Measurements from ENCODE around the gene KIFC3. TPM values are rescaled to one million over a fixed set of nuclear protein-coding genes. Genes with fewer than 3 reads are reported as not detected.
"Not testable (repeated sequence)": the region's sequence is repeated elsewhere in the genome, so short reads cannot be mapped to it uniquely, and the experiment has no call there.

Gene KIFC3
- total RNA-seq, 8 experiments from 2014 or later: 2.7 to 32.4 (median 8.2) TPM

- in situ Hi-C loops (cut with MboI; ENCODE audit: low pct_unique_long_range_greater_than_20kb in 2 of 9, low sequenced_read_pairs in 9 of 9, unreplicated experiment in 9 of 9): loop anchor here in 3 of 9 experiments (25.0 kb wide), 2 partner anchors 190 to 215 kb away; partner anchors contain the start of genes USB1 (in 1 of the 3) and ZNF319 (in 1 of the 3)
- H3K4me3 ChIP-seq: peak overlapping the region in 2 of 5 donors; percentile 1 to 14
- ATAC-seq (replicated peaks in 6 of 8): peak in 5 of 8 experiments; percentile 32 to 58 (median 49)
These were observed 4.6 kb downstream of the KIFC3 start for GRCh38 chr16:57797526-57798266.

GRCh38 chr16:57797216-57797525, 5.1 kb downstream of the KIFC3 start:
- peaks cover 11 to 35% of the 10 kb centered on the region in 2 donors for H3K4me1 ChIP-seq (replicated peaks in 1 of 2)
- in situ Hi-C loops (cut with MboI; ENCODE audit: low pct_unique_long_range_greater_than_20kb in 2 of 9, low sequenced_read_pairs in 9 of 9, unreplicated experiment in 9 of 9): loop anchor here in 3 of 9 experiments (25.0 kb wide), 2 partner anchors 190 to 215 kb away; partner anchors contain the start of genes USB1 (in 1 of the 3) and ZNF319 (in 1 of the 3)
- H3K4me3 ChIP-seq: no peak overlapping the region
- no peak overlapping the region for H3K27ac ChIP-seq
- ATAC-seq (replicated peaks in 6 of 8): no peak
- WGBS, 10 experiments: 73 to 81% methylated on average over 3 to 8 of the region's 13 CpGs; no CpG with 5 or more reads in 8 of the 10 experiments

More at GRCh38 chr16:57797526-57798266, 4.6 kb downstream of the KIFC3 start:
- 0 to 100% (median 21%) methylated on average over 1 to 10 of the region's 42 CpGs; no CpG with 5 or more reads in 5 of the 10 experiments for WGBS, 10 experiments
- Histone ChIP-seq H3K4me1 (replicated peaks in 1 of 2) (peaks cover 12 to 36% of the 10 kb centered on the region in 2 donors), H3K27ac (peak overlapping the region in 1 of 2 donors; percentile 16)

DNA sequence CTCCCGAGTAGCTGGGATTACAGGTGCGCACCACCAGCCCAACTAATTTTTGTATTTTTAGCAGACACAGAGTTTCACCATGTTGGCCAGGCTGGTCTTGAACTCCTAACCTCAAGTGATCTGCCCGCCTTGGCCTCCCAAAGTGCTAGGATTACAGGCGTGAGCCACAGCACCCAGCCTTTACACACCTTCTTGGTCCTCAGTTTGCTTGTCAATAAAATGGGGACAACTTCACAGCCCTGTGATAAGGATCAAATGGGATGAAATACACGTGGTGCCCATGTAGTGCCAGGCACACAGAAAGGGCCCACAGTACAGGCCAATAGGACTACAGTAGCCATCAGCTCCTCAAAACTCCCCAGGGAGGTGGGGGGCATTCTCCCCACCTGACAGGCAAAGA, 6.3 kb downstream of the KIFC3 start:
- WGBS, 10 experiments: 70 to 95% (median 86%) methylated on average over 1 to 3 of the region's 5 CpGs; no CpG with 5 or more reads in 3 of the 10 experiments
- H3K27ac ChIP-seq; H3K4me3 ChIP-seq; ATAC-seq (replicated peaks in 6 of 8): not testable (repeated sequence)
- in situ Hi-C loops (cut with MboI; ENCODE audit: low pct_unique_long_range_greater_than_20kb in 2 of 9, low sequenced_read_pairs in 9 of 9, unreplicated experiment in 9 of 9): loop anchor here in 3 of 9 experiments (25.0 kb wide), 2 partner anchors 191 to 216 kb away; partner anchors contain the start of genes USB1 (in 1 of the 3) and ZNF319 (in 1 of the 3)
- H3K4me1 ChIP-seq (replicated peaks in 1 of 2): peaks cover 3 to 28% of the 10 kb centered on the region in 2 donors

- Histone ChIP-seq H3K27ac (no peak overlapping the region), H3K4me1 (replicated peaks in 1 of 2) (peaks cover 0 to 22% of the 10 kb centered on the region in 2 donors), H3K4me3 (no peak overlapping the region)
- 0 to 83% (median 63%) methylated on average over 2 to 8 of the region's 9 CpGs; no CpG with 5 or more reads in 5 of the 10 experiments for whole genome bisulfite sequencing, 10 experiments
- ATAC-seq (replicated peaks in 6 of 8): peak in 5 of 8 experiments; percentile 18 to 77 (median 48)
- in situ Hi-C loops (cut with MboI; ENCODE audit: low pct_unique_long_range_greater_than_20kb in 2 of 9, low sequenced_read_pairs in 9 of 9, unreplicated experiment in 9 of 9): loop anchor here in 3 of 9 experiments (25.0 kb wide), 2 partner anchors 192 to 217 kb away; partner anchors contain the start of genes USB1 (in 1 of the 3) and ZNF319 (in 1 of the 3)
These were observed 6.8 kb downstream of the KIFC3 start for GRCh38 chr16:57795431-57795878.

DNA sequence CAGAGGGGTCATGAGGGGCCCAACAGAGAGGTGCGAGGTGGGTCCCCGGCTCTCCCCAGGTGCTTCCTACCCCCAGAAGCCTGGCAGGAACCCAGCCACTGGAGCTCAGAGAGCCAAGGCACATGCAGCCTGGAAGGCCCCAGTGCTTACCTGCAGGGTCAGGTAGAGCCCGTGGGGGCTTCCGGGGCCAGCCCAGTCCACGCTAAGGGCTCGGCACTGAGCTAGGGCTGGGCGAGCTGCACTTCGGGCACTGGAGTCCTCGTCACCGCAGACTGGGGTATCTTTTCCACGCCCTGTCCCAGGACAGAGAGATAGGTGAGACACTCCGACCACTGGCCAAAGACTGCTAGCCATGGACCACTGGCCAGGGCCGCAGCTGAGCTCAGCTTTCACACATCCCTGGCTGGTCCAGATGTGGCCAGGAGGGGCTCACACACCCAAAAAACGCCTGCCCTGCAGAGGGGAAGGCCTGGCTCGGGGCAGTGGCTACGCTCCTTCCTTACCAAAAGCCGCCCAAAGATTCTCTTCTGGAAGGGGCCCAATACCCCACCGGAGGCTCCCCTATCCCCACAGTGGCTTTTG, 7.4 kb downstream of the KIFC3 start:
- Histone ChIP-seq H3K27ac (no peak overlapping the region), H3K4me3 (no peak overlapping the region), H3K4me1 (replicated peaks in 1 of 2) (peaks cover 0 to 22% of the 10 kb centered on the region in 2 donors)
- 94 to 100% (median 100%) methylated on average over 4 to 10 of the region's 18 CpGs; no CpG with 5 or more reads in 7 of the 10 experiments for WGBS, 10 experiments
- in situ Hi-C loops (cut with MboI; ENCODE audit: low pct_unique_long_range_greater_than_20kb in 2 of 9, low sequenced_read_pairs in 9 of 9, unreplicated experiment in 9 of 9): loop anchor here in 3 of 9 experiments (25.0 kb wide), 2 partner anchors 192 to 217 kb away; partner anchors contain the start of genes USB1 (in 1 of the 3) and ZNF319 (in 1 of the 3)
- ATAC-seq (replicated peaks in 6 of 8): no peak

- WGBS, 10 experiments: 24 to 100% (median 72%) methylated on average over 1 to 7 of the region's 8 CpGs; no CpG with 5 or more reads in 2 of the 10 experiments
- in situ Hi-C loops (cut with MboI; ENCODE audit: low pct_unique_long_range_greater_than_20kb in 2 of 9, low sequenced_read_pairs in 9 of 9, unreplicated experiment in 9 of 9): loop anchor here in 3 of 9 experiments (25.0 kb wide), 2 partner anchors 195 to 220 kb away; partner anchors contain the start of genes USB1 (in 1 of the 3) and ZNF319 (in 1 of the 3)
- Histone ChIP-seq H3K27ac (no peak overlapping the region), H3K4me3 (no peak overlapping the region), H3K4me1 (replicated peaks in 1 of 2) (peaks cover 2 to 6% of the 10 kb centered on the region in 2 donors)
- no peak for ATAC-seq (replicated peaks in 6 of 8)
These were observed 10.3 kb downstream of the KIFC3 start for GRCh38 chr16:57791893-57792461.

DNA sequence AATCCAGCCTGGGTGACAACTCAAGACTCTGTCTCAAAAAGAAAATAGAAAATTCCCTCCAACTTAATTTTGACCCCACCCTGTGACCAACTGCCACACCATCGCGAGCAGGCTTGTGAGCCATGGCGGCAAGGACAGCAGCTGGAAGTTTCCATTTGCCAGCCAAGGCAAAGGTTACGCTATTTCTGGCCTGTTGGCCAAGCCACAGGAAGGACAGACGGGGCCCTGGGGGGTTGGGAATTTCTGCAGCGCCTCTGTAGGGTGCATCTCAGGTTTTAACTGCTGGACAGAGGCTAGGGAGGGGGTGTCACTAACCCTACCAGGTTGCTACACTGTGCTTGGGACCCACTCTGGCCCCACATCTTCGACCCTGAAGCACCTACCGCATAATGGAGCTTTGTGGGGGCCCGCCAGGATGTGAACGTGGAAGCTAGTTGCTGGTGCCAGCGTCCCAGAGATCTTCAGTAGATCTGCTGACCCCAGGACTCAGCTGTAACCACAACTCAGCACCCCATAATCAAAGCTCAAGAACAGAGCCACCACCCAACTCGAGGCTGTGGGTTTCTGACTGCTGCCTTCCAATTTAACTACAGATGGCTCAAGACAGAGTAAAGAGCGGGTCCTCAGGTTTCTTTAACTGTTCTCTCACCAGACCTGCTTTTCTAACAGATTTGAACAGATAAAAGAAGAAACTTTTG, 10.9 kb downstream of the KIFC3 start:
- in situ Hi-C loops (cut with MboI; ENCODE audit: low pct_unique_long_range_greater_than_20kb in 2 of 9, low sequenced_read_pairs in 9 of 9, unreplicated experiment in 9 of 9): loop anchor here in 3 of 9 experiments (25.0 kb wide), 2 partner anchors 196 to 221 kb away; partner anchors contain the start of genes USB1 (in 1 of the 3) and ZNF319 (in 1 of the 3)
- Histone ChIP-seq H3K4me3 (no peak overlapping the region), H3K4me1 (replicated peaks in 1 of 2) (peaks cover 8 to 12% of the 10 kb centered on the region in 2 donors), H3K27ac (no peak overlapping the region)
- WGBS, 10 experiments: 40 to 100% (median 83%) methylated on average over 2 to 7 of the region's 13 CpGs; no CpG with 5 or more reads in 2 of the 10 experiments
- no peak for ATAC-seq (replicated peaks in 6 of 8)

DNA sequence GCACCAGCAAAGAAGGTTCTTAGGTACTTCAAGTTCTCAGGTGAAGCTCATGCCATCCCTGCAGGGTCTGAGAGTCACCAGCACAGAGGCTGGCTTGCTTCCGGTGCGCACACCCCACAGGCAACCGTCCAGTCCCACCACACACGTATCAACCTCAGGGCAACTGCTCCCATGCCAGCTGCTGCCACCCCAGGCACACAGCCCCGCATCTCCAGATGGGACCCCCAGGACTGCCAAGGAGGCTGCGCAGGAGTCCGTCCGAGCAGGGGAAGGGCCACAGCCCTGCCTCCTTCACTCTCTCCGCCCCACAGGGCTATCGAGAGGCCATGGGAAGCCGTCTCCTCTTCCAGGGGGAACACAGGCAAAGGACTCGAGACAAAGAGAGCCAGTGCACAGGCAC, 13.3 kb downstream of the KIFC3 start:
- WGBS, 10 experiments: 53 to 100% (median 73%) methylated on average over 1 to 8 of the region's 12 CpGs; no CpG with 5 or more reads in 6 of the 10 experiments
- H3K4me1 ChIP-seq (replicated peaks in 1 of 2): peaks cover 8 to 10% of the 10 kb centered on the region in 2 donors
- no peak overlapping the region for H3K27ac ChIP-seq
- no peak overlapping the region for H3K4me3 ChIP-seq
- in situ Hi-C loops (cut with MboI; ENCODE audit: low pct_unique_long_range_greater_than_20kb in 2 of 9, low sequenced_read_pairs in 9 of 9, unreplicated experiment in 9 of 9): loop anchor here in 3 of 9 experiments (25.0 kb wide), 2 partner anchors 198 to 223 kb away; partner anchors contain the start of genes USB1 (in 1 of the 3) and ZNF319 (in 1 of the 3)
- no peak for ATAC-seq (replicated peaks in 6 of 8)

DNA sequence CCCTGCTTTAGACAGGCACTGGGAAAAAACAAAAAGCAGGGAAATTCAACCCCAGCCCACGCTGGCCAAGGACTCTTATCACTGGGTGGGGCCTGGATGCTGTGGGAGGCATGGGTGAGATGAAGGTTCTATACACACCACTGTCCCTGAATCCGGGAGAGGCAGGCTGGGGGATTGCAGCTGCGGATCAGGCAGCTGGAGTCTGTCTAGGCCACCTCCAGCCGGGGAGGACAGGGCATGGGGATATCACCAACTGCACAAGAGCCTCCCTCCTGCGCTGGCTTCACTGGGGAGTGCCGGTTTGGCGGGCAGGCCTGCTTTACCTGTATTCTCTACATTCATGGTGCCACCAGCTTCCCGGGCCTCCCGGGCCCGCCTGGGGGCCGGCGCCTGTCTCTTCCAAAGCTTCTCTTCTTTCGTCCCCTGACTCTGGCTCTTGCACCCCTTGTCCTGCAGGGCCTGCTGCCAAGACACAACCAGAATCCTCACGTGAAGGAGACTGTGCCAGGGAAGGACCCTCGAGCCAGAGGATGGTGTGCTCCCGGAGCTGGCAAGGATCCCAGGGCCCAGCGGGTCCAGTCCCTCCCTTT, 13.9 kb downstream of the KIFC3 start:
- H3K4me1 ChIP-seq (replicated peaks in 1 of 2): peaks cover 8 to 10% of the 10 kb centered on the region in 2 donors
- no peak for ATAC-seq (replicated peaks in 6 of 8)
- WGBS, 10 experiments: 0 to 92% (median 67%) methylated on average over 1 to 6 of the region's 17 CpGs; no CpG with 5 or more reads in 6 of the 10 experiments
- in situ Hi-C loops (cut with MboI; ENCODE audit: low pct_unique_long_range_greater_than_20kb in 2 of 9, low sequenced_read_pairs in 9 of 9, unreplicated experiment in 9 of 9): loop anchor here in 3 of 9 experiments (25.0 kb wide), 2 partner anchors 199 to 224 kb away; partner anchors contain the start of genes USB1 (in 1 of the 3) and ZNF319 (in 1 of the 3)
- no peak overlapping the region for H3K27ac ChIP-seq
- no peak overlapping the region for H3K4me3 ChIP-seq

- Histone ChIP-seq H3K4me3 (no peak overlapping the region), H3K27ac (no peak overlapping the region), H3K4me1 (replicated peaks in 1 of 2) (peaks cover 8 to 10% of the 10 kb centered on the region in 2 donors)
- in situ Hi-C loops (cut with MboI; ENCODE audit: low pct_unique_long_range_greater_than_20kb in 2 of 9, low sequenced_read_pairs in 9 of 9, unreplicated experiment in 9 of 9): loop anchor here in 3 of 9 experiments (25.0 kb wide), 2 partner anchors 200 to 225 kb away; partner anchors contain the start of genes USB1 (in 1 of the 3) and ZNF319 (in 1 of the 3)
- no peak for ATAC-seq (replicated peaks in 6 of 8)
- 20 to 100% (median 83%) methylated on average over 1 to 2 of the region's 8 CpGs; no CpG with 5 or more reads in 7 of the 10 experiments for WGBS, 10 experiments
These were observed 14.8 kb downstream of the KIFC3 start for GRCh38 chr16:57787519-57787905.

All from motor neuron (in vitro differentiated cells).